Measurements from ENCODE around the gene TGFBR3. TPM values are rescaled to one million over a fixed set of nuclear protein-coding genes. Genes with fewer than 3 reads are reported as not detected.

The TGFBR3 gene
- total RNA-seq, 1 experiment from 2014 or later = 2.4 TPM

GRCh38 chr1:91731815-91732214 lies 154.1 kb downstream of the TGFBR3 start:
- no peaks in the 10 kb centered on the region for H3K79me2 ChIP-seq (ENCODE audit: insufficient read depth, low read length)
- TF ChIP-seq, protein P1, sequence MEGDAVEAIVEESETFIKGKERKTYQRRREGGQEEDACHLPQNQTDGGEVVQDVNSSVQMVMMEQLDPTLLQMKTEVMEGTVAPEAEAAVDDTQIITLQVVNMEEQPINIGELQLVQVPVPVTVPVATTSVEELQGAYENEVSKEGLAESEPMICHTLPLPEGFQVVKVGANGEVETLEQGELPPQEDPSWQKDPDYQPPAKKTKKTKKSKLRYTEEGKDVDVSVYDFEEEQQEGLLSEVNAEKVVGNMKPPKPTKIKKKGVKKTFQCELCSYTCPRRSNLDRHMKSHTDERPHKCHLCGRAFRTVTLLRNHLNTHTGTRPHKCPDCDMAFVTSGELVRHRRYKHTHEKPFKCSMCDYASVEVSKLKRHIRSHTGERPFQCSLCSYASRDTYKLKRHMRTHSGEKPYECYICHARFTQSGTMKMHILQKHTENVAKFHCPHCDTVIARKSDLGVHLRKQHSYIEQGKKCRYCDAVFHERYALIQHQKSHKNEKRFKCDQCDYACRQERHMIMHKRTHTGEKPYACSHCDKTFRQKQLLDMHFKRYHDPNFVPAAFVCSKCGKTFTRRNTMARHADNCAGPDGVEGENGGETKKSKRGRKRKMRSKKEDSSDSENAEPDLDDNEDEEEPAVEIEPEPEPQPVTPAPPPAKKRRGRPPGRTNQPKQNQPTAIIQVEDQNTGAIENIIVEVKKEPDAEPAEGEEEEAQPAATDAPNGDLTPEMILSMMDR (conservative IDR thresholded peaks at IDR 0.05) = no peak
- no peak overlapping the region for H4K8ac ChIP-seq (replicated peaks; ENCODE audit: insufficient read length, low read depth, low read length)
- H3K18ac ChIP-seq (ENCODE audit: insufficient read length, low read depth, low read length) = no peak overlapping the region
- H3K27me3 ChIP-seq (ENCODE audit: insufficient read depth, low read length) = no peaks in the 10 kb centered on the region
- no peaks in the 10 kb centered on the region for H3K9me3 ChIP-seq (ENCODE audit: control insufficient read depth, low read depth, low read length)
- H4K20me1 ChIP-seq (ENCODE audit: control insufficient read depth, insufficient read depth, insufficient read length) = no peaks in the 10 kb centered on the region
- H2BK20ac ChIP-seq (ENCODE audit: low read depth, low read length, poor library complexity, severe bottlenecking) = no peak overlapping the region
- H2BK5ac ChIP-seq (ENCODE audit: insufficient read length, low read length) = no peak overlapping the region
- H3K56ac ChIP-seq (ENCODE audit: insufficient read length, low read depth, low read length) = no peak overlapping the region
- peaks cover 10 to 19% of the 10 kb centered on the region in 2 experiments for H3K4me1 Mint-ChIP-seq
- no peak overlapping the region for H2AFZ ChIP-seq (ENCODE audit: low read length)
- no peaks in the 10 kb centered on the region; the same call in 1 of the 2 replicates for H3K4me1 ChIP-seq (ENCODE audit: insufficient read depth, low read length)
- H3K27ac Mint-ChIP-seq = no peak overlapping the region
- DNase-seq = no peak
- no peak overlapping the region for H3K9ac ChIP-seq (ENCODE audit: extremely low read depth, insufficient read length, low read length)
- H2AK5ac ChIP-seq (ENCODE audit: insufficient read length, low read length) = no peak overlapping the region
- no peak overlapping the region for H3K4me3 Mint-ChIP-seq
- H3T11ph ChIP-seq (ENCODE audit: low read length) = no peak overlapping the region
- no peaks in the 10 kb centered on the region for H3K36me3 Mint-ChIP-seq (ENCODE audit: insufficient read depth in 1 of 3, low read depth in 3 of 3)
- no peak overlapping the region for H3K4me2 ChIP-seq (ENCODE audit: insufficient read depth, insufficient read length, low read length)
- WGBS (ENCODE audit: extremely low coverage, insufficient read length, low lambda C conversion rate) = no CpG with 5 or more reads among the region's 4 CpGs
- no peaks in the 10 kb centered on the region for H3K23me2 ChIP-seq (ENCODE audit: insufficient read length, low read depth, low read length, poor library complexity, severe bottlenecking)
- H2BK15ac ChIP-seq (ENCODE audit: low read depth, low read length) = no peak overlapping the region
- no peaks in the 10 kb centered on the region for H3K79me1 ChIP-seq (ENCODE audit: insufficient read depth, low read depth, low read length, poor library complexity, severe bottlenecking)
- H3K23ac ChIP-seq (ENCODE audit: insufficient read length, low read depth, low read length) = no peak overlapping the region
- no peak overlapping the region for H3K27ac ChIP-seq (ENCODE audit: insufficient read length, low read depth, low read length)
- no peak overlapping the region for H4K5ac ChIP-seq (ENCODE audit: insufficient read length, low read depth, low read length)
- H3K27me3 Mint-ChIP-seq (ENCODE audit: low read depth) = no peaks in the 10 kb centered on the region
- no peak overlapping the region for H2BK12ac ChIP-seq (ENCODE audit: insufficient read length, low read depth, low read length)
- H3K4ac ChIP-seq (ENCODE audit: low read depth, low read length) = no peak overlapping the region
- H4K91ac ChIP-seq (ENCODE audit: insufficient read length, low read depth, low read length) = no peak overlapping the region
- H3K14ac ChIP-seq (ENCODE audit: insufficient read depth, low read length) = no peak overlapping the region
- no peaks in the 10 kb centered on the region for H3K9me3 Mint-ChIP-seq
- H2BK120ac ChIP-seq (ENCODE audit: low read depth, low read length, poor library complexity, severe bottlenecking) = no peak overlapping the region
